ENCODE results near the gene TIMM22. TPM values are rescaled to one million over a fixed set of nuclear protein-coding genes. Genes with fewer than 3 reads are reported as not detected.

The TIMM22 gene
- polyA plus RNA-seq, 3 donors, result 3.2 to 13.6 (median 13.1) TPM

GRCh38 chr17:1010586-1010985 is 13.7 kb downstream of the TIMM22 start:
- H3K4me3 Mint-ChIP-seq, result no peak overlapping the region
- Histone ChIP-seq H4K20me1 (ENCODE audit: insufficient read depth, low read length) (peaks cover 80% of the 10 kb centered on the region), H3K36me3 (replicated peaks in 1 of 2; ENCODE audit: control insufficient read depth in 1 of 2, insufficient read depth in 2 of 2, low read length in 2 of 2) (peaks cover 74 to 86% of the 10 kb centered on the region in 2 donors), H3K4me1 (ENCODE audit: control insufficient read depth in 1 of 2, insufficient read depth in 2 of 2, low read length in 2 of 2) (no peaks in the 10 kb centered on the region), H3K9ac (ENCODE audit: insufficient read depth, low read length, poor library complexity, severe bottlenecking) (no peak overlapping the region), H2AFZ (ENCODE audit: insufficient read depth, low read depth, low read length, poor library complexity, severe bottlenecking) (no peak overlapping the region), H3K79me2 (ENCODE audit: insufficient read depth, low read length) (peaks cover 3% of the 10 kb centered on the region), H3K27me3 (ENCODE audit: control insufficient read depth in 2 of 2, insufficient read depth in 2 of 2, low read length in 2 of 2) (no peaks in the 10 kb centered on the region), H3K4me3 (replicated peaks in 1 of 3; ENCODE audit: low read depth in 2 of 3, low read length in 3 of 3) (no peak overlapping the region), H3K4me2 (replicated peaks; ENCODE audit: extremely low read depth, low read length, poor library complexity, severe bottlenecking) (no peak overlapping the region), H3K9me3 (replicated peaks in 1 of 2; ENCODE audit: control insufficient read depth in 1 of 2, insufficient read depth in 1 of 2, low read length in 2 of 2) (no peaks in the 10 kb centered on the region), H3K27ac (ENCODE audit: low read depth in 1 of 2, low read length in 2 of 2) (no peak overlapping the region)
- peaks cover 0 to 2% (median 0%) of the 10 kb centered on the region in 3 donors for H3K27me3 Mint-ChIP-seq (ENCODE audit: low read depth in 3 of 3)
- no peak overlapping the region for H3K27ac Mint-ChIP-seq
- DNase-seq, result no peak
- no peak for TF ChIP-seq CTCF (IDR thresholded peaks at IDR 0.05)
- H3K4me1 Mint-ChIP-seq, result no peaks in the 10 kb centered on the region
- 99% methylated on average over 5 of the region's 14 CpGs for WGBS (ENCODE audit: insufficient coverage)
- H3K9me3 Mint-ChIP-seq, result no peaks in the 10 kb centered on the region
- intact Hi-C loops (cut with micrococcal nuclease), result no loop called here
- peaks cover 56 to 73% of the 10 kb centered on the region in 2 donors for H3K36me3 Mint-ChIP-seq

- no peaks in the 10 kb centered on the region for H3K27me3 Mint-ChIP-seq (ENCODE audit: low read depth in 3 of 3)
- no peak overlapping the region for H3K4me2 ChIP-seq (replicated peaks; ENCODE audit: extremely low read depth, low read length, poor library complexity, severe bottlenecking)
- H3K36me3 Mint-ChIP-seq, result peaks cover 57 to 72% of the 10 kb centered on the region in 2 donors
- H3K9ac ChIP-seq (ENCODE audit: insufficient read depth, low read length, poor library complexity, severe bottlenecking), result no peak overlapping the region
- TF ChIP-seq CTCF (IDR thresholded peaks at IDR 0.05), result no peak
- no peaks in the 10 kb centered on the region for H3K4me1 Mint-ChIP-seq
- no peak overlapping the region for H3K4me3 Mint-ChIP-seq
- intact Hi-C loops (cut with micrococcal nuclease), result no loop called here
- WGBS (ENCODE audit: insufficient coverage), result 98% methylated on average over 7 of the region's 10 CpGs
- peaks cover 3% of the 10 kb centered on the region for H3K79me2 ChIP-seq (ENCODE audit: insufficient read depth, low read length)
- no peak for DNase-seq
- no peaks in the 10 kb centered on the region for H3K9me3 ChIP-seq (replicated peaks in 1 of 2; ENCODE audit: control insufficient read depth in 1 of 2, insufficient read depth in 1 of 2, low read length in 2 of 2)
- H3K27ac Mint-ChIP-seq, result no peak overlapping the region
- H3K36me3 ChIP-seq (replicated peaks in 1 of 2; ENCODE audit: control insufficient read depth in 1 of 2, insufficient read depth in 2 of 2, low read length in 2 of 2), result peaks cover 68 to 84% of the 10 kb centered on the region in 2 donors
- H4K20me1 ChIP-seq (ENCODE audit: insufficient read depth, low read length), result peaks cover 80% of the 10 kb centered on the region
- H2AFZ ChIP-seq (ENCODE audit: insufficient read depth, low read depth, low read length, poor library complexity, severe bottlenecking), result no peak overlapping the region
- no peak overlapping the region for H3K4me3 ChIP-seq (replicated peaks in 1 of 3; ENCODE audit: low read depth in 2 of 3, low read length in 3 of 3)
- H3K27ac ChIP-seq (ENCODE audit: low read depth in 1 of 2, low read length in 2 of 2), result no peak overlapping the region
- H3K9me3 Mint-ChIP-seq, result no peaks in the 10 kb centered on the region
- H3K4me1 ChIP-seq (ENCODE audit: control insufficient read depth in 1 of 2, insufficient read depth in 2 of 2, low read length in 2 of 2), result no peaks in the 10 kb centered on the region
- no peaks in the 10 kb centered on the region for H3K27me3 ChIP-seq (ENCODE audit: control insufficient read depth in 2 of 2, insufficient read depth in 2 of 2, low read length in 2 of 2)
Observed at GRCh38 chr17:1011138-1011537, 14.2 kb downstream of the TIMM22 start.
